IPS DF 6.9 (cell line): ENCODE results near the gene FER.

Experiments
- DNase-seq: peaks from one replicate; pipeline ENCODE4 v3.0.0-alpha.2; 2013; ENCODE audit warnings: low read depth, low spot score
- H3K27ac ChIP-seq: one replicate; pipeline ENCODE4 v1.5.1; 2013; ENCODE audit warnings: low read length, control low read depth
- H3K27me3 ChIP-seq: 2 replicates; pipeline ENCODE4 v1.6.1; 2013; ENCODE audit warnings: mild to moderate bottlenecking, low read length; ENCODE audit not compliant: control insufficient read depth, insufficient read depth
- H3K36me3 ChIP-seq: 2 replicates; pipeline ENCODE4 v1.6.1; 2013; ENCODE audit warnings: low read length; ENCODE audit not compliant: control insufficient read depth, insufficient read depth
- H3K4me1 ChIP-seq: 2 replicates; pipeline ENCODE4 v1.6.1; 2013; ENCODE audit warnings: low read length; ENCODE audit not compliant: control insufficient read depth, insufficient read depth
- H3K4me3 ChIP-seq: 2 replicates; pipeline ENCODE4 v1.5.1; 2013; ENCODE audit warnings: mild to moderate bottlenecking, low read length
- H3K9me3 ChIP-seq: 2 replicates; pipeline ENCODE4 v1.6.1; 2013; ENCODE audit warnings: low read length, inconsistent platforms; ENCODE audit not compliant: control insufficient read depth, insufficient read depth
- WGBS: extraction: QIAGEN DNeasy Blood & Tissue Kit; methylation state at CpG from one replicate; pipeline ENCODE4 v1.1.7; 2013; ENCODE audit warnings: mixed read lengths, missing lambda C conversion rate; ENCODE audit not compliant: insufficient read length, insufficient coverage; 5-methylcytosine and 5-hydroxymethylcytosine counted together

Gene FER

DNA sequence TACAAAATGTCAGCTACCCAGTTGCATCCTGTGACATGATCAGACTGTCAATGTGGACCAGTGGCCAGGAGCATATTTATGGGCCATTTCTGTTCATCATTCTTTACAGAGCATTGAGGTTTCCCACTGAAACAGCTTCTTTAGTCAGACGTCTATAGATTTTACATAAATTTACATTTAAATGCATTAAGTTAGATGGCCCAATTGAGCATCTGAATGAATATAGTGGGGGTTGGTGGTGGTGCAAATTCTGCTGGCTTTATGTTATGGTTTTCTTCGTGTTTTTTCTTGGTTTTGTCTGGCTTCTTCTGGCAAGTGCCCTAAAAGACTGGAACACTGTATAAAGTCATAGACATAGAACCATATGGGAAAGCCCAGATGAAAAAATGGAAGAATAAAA is 448.0 kb downstream of the FER start:
- no CpG with 5 or more reads among the region's 2 CpGs for WGBS
- Histone ChIP-seq H3K4me1 (peaks cover 7% of the 10 kb centered on the region; the same call in 1 of the 2 replicates), H3K27ac (no peak overlapping the region), H3K9me3 (no peaks in the 10 kb centered on the region), H3K27me3 (no peaks in the 10 kb centered on the region), H3K4me3 (no peak overlapping the region), H3K36me3 (no peaks in the 10 kb centered on the region)
- DNase-seq = no peak

DNA sequence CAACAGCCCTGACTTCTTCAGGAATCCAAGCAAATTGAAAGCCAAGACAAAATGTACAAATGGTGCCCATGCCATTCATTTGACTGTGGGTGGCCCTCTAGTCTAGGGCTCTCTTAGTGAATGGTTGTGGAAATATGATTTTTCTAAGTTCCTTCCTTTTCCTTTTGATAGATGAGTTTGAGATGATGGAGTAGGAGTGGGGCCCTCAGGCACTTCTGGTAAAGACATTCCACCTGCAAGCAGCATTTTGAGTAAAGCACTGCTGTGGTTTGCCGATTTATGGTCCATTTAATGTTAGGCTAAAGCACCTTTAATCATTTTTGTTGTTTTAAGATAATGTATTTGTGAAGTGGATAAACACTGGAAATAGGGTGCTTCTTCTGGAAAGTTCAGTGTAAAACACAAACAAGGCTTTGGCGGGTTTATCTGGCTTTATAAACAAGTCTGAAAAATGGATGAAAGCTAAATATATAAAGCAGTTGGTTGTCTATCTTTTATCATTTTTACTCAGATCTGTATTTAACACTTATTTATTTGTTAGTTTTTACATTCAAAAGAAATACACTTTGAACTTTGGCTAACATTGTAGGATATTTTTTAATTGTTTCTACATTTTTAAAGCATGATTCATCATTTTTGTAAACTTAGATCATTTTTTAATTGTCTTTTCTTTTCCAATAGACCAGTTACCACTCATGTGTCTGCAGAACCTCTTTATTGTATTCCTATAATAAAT is 448.6 kb downstream of the FER start:
- H3K27me3 ChIP-seq = no peaks in the 10 kb centered on the region
- H3K4me3 ChIP-seq = no peak overlapping the region

DNA sequence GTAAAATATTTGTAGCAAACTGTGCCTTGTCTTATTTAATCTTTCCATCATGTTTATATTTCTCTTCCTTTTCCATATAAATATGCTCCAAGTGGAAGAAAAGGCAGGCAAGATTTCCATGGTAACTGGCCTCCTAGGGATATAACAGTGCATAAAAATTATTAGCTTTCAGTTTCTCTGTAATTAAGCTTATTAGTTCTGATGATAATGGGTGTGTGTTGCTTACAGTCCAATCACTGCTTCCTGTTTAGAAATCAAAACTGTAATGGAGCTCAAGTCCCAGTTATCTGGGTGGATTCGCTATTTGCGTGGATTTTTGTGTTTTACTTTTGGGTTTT is 449.1 kb downstream of the FER start:
- Histone ChIP-seq H3K4me1 (peaks cover 7% of the 10 kb centered on the region; the same call in 1 of the 2 replicates), H3K4me3 (no peak overlapping the region), H3K27me3 (no peaks in the 10 kb centered on the region), H3K27ac (no peak overlapping the region), H3K36me3 (no peaks in the 10 kb centered on the region), H3K9me3 (no peaks in the 10 kb centered on the region)
- no CpG with 5 or more reads among the region's 2 CpGs for WGBS
- no peak for DNase-seq

More for the DNA sequence above, 448.6 kb downstream of the FER start:
- H3K27ac ChIP-seq = no peak overlapping the region
- no peaks in the 10 kb centered on the region for H3K36me3 ChIP-seq
- no CpG with 5 or more reads among the region's 2 CpGs for WGBS
- H3K4me1 ChIP-seq = peaks cover 7% of the 10 kb centered on the region; the same call in 1 of the 2 replicates
- H3K9me3 ChIP-seq = no peaks in the 10 kb centered on the region
- no peak for DNase-seq

DNA sequence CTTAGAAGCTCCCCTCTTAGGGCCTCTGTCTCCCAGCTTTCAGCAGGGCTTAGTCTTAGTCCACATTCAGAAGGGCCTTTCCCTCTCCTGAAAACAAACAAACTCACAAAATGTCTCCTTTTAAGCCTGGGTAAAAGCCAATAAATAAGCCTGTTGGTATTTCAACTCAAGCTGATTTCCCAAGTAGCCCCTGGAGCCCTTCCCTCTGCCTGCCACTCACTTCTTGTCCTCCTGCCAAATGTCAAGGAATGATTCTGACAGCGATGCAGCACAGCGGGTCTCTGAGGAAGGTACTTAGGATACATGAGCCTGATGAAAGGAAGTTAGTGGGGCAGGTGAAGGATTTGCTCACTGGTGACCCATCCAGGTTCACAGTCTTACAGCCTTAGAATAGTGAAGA is 451.6 kb downstream of the FER start:
- Histone ChIP-seq H3K4me1 (peaks cover 4% of the 10 kb centered on the region; the same call in 1 of the 2 replicates), H3K9me3 (no peaks in the 10 kb centered on the region), H3K27me3 (no peaks in the 10 kb centered on the region), H3K27ac (no peak overlapping the region), H3K36me3 (no peaks in the 10 kb centered on the region), H3K4me3 (no peak overlapping the region)
- DNase-seq = no peak
- no CpG with 5 or more reads among the region's 2 CpGs for WGBS

DNA sequence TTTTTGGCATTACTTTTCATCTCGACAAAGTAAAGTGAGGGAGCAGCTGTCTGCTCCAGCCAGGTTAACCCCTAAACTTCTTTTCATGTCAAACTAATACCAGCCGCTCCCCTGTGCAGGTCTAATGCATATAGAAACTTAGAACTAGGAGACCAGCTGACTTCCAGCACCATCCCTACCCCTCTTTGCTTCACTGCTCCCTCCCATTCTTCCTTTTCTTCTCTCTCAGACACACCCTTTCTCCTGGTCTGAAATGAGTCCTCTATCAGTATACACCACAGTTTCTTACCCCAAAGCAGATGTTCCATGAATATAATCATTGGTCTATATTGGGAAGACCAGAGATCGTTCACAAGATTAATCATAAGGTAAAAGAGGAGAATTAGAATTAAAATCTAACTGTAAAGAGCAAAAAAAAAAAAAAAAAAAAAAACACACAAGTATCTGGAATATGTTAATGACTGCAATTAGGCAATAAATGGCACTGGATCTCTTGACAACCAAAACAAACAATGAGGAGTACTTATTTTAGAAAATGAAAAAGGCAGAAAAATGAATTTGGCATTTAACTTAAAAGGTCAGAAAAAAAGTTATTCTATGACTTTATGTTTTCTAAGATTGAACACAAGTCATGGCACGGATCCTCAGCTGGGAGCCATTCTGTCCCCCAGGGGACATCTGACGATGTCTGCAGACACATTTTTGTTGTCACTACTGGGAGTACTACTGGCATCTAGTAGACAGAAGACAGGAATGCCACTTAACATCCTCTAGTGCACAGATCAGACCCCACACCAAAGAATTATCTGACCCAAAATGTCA is 452.3 kb downstream of the FER start:
- WGBS = no CpG with 5 or more reads among the region's 5 CpGs
- no peak for DNase-seq
- no peaks in the 10 kb centered on the region for H3K9me3 ChIP-seq

DNA sequence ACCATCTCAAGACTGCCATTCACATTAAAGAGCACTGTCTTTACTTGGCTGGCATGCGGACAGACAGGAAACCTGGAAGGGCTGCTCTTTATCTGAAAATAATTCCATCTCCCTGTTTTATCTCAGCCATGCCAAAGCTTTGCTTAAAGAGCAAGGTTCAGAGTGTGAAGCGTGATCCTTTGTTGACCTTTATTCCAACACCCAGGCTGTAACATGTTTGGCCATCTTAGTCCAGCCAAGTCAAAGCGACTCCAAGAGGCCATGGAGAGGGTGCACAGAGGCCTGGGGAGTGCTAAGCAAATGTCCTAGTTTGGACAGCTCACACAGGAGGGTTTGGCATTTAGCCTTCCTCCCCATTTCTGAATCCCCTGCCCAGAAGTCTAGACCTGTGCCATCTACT is 467.3 kb downstream of the FER start:
- Histone ChIP-seq H3K4me1 (no peaks in the 10 kb centered on the region), H3K36me3 (no peaks in the 10 kb centered on the region)
- WGBS = no CpG with 5 or more reads among the region's 3 CpGs

More for the DNA sequence above, 452.3 kb downstream of the FER start:
- no peak overlapping the region for H3K4me3 ChIP-seq
- no peaks in the 10 kb centered on the region for H3K27me3 ChIP-seq
- no peak overlapping the region for H3K27ac ChIP-seq
- peaks cover 4% of the 10 kb centered on the region; the same call in 1 of the 2 replicates for H3K4me1 ChIP-seq
- no peaks in the 10 kb centered on the region for H3K36me3 ChIP-seq

GRCh38 chr5:109218818-109219217 is 471.1 kb downstream of the FER start:
- H3K27ac ChIP-seq = no peak overlapping the region
- DNase-seq = no peak
- H3K36me3 ChIP-seq = no peaks in the 10 kb centered on the region
- no peak overlapping the region for H3K4me3 ChIP-seq
- H3K9me3 ChIP-seq = no peaks in the 10 kb centered on the region
- H3K27me3 ChIP-seq = no peaks in the 10 kb centered on the region
- WGBS = no CpG with 5 or more reads among the region's 4 CpGs
- no peaks in the 10 kb centered on the region for H3K4me1 ChIP-seq

More for the DNA sequence above, 467.3 kb downstream of the FER start:
- no peaks in the 10 kb centered on the region for H3K27me3 ChIP-seq
- DNase-seq = no peak
- H3K9me3 ChIP-seq = no peaks in the 10 kb centered on the region
- H3K4me3 ChIP-seq = no peak overlapping the region
- H3K27ac ChIP-seq = no peak overlapping the region

DNA sequence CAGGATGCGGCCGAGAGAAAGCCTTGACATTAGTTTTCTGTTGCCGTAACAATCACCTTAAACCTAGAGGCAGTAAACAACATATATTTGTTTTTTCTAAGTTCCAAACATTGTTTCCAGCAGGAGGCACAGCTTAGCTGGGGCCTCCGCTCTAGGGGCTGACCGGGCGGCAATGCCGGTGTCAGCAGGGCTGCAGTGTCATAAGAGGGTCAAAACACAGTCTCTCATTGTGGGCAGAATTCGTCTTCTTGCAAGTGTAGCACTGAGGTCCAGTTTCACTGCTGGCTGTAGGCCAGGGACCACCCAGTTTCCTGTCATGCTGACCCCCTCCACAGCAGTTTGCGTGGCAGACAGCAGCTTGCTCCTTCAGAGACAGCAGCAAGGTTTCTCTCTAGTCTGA is 475.8 kb downstream of the FER start:
- Histone ChIP-seq H3K36me3 (no peaks in the 10 kb centered on the region), H3K27ac (no peak overlapping the region), H3K4me3 (no peak overlapping the region), H3K27me3 (no peaks in the 10 kb centered on the region), H3K9me3 (no peaks in the 10 kb centered on the region), H3K4me1 (no peaks in the 10 kb centered on the region)
- DNase-seq = no peak
- WGBS = no CpG with 5 or more reads among the region's 9 CpGs

DNA sequence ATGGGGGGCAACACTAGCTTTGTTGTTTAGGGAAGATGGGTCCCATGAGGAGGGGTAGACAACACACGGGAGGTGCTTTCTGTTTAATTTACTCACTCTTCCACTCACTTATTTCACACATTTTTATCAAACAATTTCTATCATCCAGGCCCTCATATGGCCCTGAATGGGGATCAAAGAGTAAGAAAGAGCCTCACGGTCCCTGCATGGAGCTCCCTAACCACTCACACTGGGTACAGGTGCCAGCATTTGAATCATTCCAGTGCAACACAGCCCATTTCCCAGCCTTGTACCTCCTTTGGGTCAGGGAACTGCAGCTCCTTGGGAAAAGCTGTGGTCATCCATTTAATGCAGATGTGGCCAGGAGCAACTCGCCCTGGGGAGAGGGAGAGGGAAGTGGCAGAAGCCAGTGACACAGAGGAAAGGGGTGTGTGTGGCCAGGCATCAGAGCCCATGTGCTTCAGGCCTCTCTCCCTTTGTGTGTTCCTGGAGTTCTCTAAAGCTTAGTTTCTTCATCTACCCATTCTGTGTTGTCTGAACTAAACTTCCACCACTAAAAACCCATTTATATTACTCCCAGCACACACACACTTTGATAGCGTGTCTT is 476.7 kb downstream of the FER start:
- DNase-seq = no peak
- H3K27ac ChIP-seq = no peak overlapping the region
- H3K4me3 ChIP-seq = no peak overlapping the region
- no peaks in the 10 kb centered on the region for H3K9me3 ChIP-seq
- WGBS = 100% methylated on average over 1 of the region's 4 CpGs
- H3K36me3 ChIP-seq = no peaks in the 10 kb centered on the region
- no peaks in the 10 kb centered on the region for H3K4me1 ChIP-seq
- no peaks in the 10 kb centered on the region for H3K27me3 ChIP-seq

DNA sequence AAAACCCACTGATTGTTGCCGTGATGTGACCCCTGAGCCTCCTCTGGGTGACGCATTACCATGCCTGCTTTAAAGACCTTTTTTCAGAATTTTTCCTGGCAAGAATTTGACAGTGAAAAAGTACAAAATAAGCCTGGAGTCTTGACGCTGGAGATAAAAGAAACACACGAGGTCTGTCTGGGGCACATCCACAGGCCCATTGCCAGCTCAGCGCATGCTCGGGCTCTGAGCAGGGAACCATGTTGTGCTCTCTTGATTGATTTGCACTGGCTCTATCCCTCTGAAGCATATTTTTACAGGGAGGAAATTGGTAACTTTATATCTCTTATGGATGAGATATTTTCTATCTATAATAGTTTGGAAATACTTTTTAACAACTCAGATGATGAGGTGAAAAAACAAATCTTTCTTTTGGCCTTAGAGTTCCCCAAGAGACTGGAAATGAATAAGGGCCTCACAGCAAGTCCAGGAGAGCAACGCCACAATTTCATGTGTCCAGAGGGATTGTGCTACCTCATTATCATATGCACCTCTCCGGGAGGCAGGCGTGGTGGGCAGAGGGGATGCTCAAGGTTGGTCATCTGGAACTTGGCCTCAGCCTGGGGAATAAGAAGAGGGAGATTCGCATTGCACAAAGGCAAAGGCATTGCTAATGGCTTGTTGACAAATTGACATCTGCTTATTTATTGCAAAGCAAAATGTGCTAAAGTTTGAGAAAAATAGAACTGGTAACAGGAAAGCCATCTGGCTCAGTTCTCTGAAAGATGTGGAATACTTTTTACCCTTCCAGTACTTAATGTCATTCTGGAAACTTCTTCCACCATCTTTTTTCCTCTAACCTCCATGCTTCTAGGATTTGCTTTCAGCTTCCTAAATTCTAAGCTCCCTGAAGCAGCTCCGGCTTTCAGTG is 478.3 kb downstream of the FER start:
- H3K27ac ChIP-seq = no peak overlapping the region
- no peaks in the 10 kb centered on the region for H3K36me3 ChIP-seq
- no peaks in the 10 kb centered on the region for H3K27me3 ChIP-seq
- no peak overlapping the region for H3K4me3 ChIP-seq
- no peaks in the 10 kb centered on the region for H3K4me1 ChIP-seq
- no peaks in the 10 kb centered on the region for H3K9me3 ChIP-seq
- no CpG with 5 or more reads among the region's 11 CpGs for WGBS
- DNase-seq = no peak
